Gastrocnemius medialis (tissue), 4 donors: Measurements from ENCODE around the gene HSF2BP. TPM values are rescaled to one million over a fixed set of nuclear protein-coding genes. Genes with fewer than 3 reads are reported as not detected.
"Not testable (repeated sequence)": the region's sequence is repeated elsewhere in the genome, so short reads cannot be mapped to it uniquely, and the experiment has no call there.

Experiments used
- ATAC-seq, 2 donors: fragments of 150-250 bp; one replicate each; pipeline ENCODE4 v1.9.1; 2016
- DNase-seq, 2 donors: peaks; one replicate each; pipeline ENCODE4 v3.0.0-alpha.2; 2019
- H3K27ac ChIP-seq, 4 donors: fragments of 200-600 bp; sonication (generic); 1 replicate in 1 of 4; 2 replicates in 3 of 4; pipeline ENCODE4 v1.5.1; 2016 to 2018; ENCODE audit warnings: mild to moderate bottlenecking in 2 of 4, moderate library complexity in 1 of 4
- H3K27me3 ChIP-seq, 3 donors: fragments of 200-600 bp; sonication (generic) in 2 of 3; 1 replicate in 1 of 3; 2 replicates in 2 of 3; pipeline versions ENCODE4 v1.5.1 to v1.6.0; 2016 to 2019; ENCODE audit warnings: mild to moderate bottlenecking in 1 of 3, moderate library complexity in 1 of 3
- H3K36me3 ChIP-seq, 2 donors: fragments of 200-600 bp; sonication (generic) in 1 of 2; one replicate each; pipeline ENCODE4 v1.5.1; 2017 to 2018
- H3K4me1 ChIP-seq, 2 donors: fragments of 200-600 bp; sonication (generic) in 1 of 2; one replicate each; pipeline ENCODE4 v1.5.1; 2016 to 2017; ENCODE audit warnings: mild to moderate bottlenecking in 2 of 2
- H3K4me3 ChIP-seq, 4 donors: fragments of 200-600 bp; sonication (generic) in 3 of 4; 1 replicate in 1 of 4; 2 replicates in 3 of 4; pipeline ENCODE4 v1.5.1; 2016 to 2019; ENCODE audit warnings: mild to moderate bottlenecking in 2 of 4
- H3K9me3 ChIP-seq, 3 donors: fragments of 200-600 bp; sonication (generic) in 2 of 3; 1 replicate in 1 of 3; 2 replicates in 2 of 3; pipeline ENCODE4 v1.5.1; 2016 to 2019
- POLR2A ChIP-seq, 2 donors: fragments of 450-650 bp; IDR thresholded peaks; one replicate each; pipeline ENCODE4 v1.6.1; 2017; ENCODE audit warnings: antibody characterized with exemption in 2 of 2, mild to moderate bottlenecking in 2 of 2, moderate library complexity in 2 of 2
- in situ Hi-C, 4 donors: fragments of 200-750 bp; cut with MboI; loops; one replicate each; pipeline versions ENCODE4 v1.15.0 to v1.8.0; 2017; ENCODE audit warnings: low sequenced_read_pairs in 4 of 4
- intact Hi-C: fragments of 100-400 bp; cut with DNase I; formaldehyde crosslinking; loops from one replicate; pipeline ENCODE4 v1.15.1; 2023; ENCODE audit warnings: low total_unique reads
- total RNA-seq, 4 donors: library from RNA; depleted of rRNA; stranded (reverse); fragments of >200 nt; gene quantifications; one replicate each; pipeline versions ENCODE4 v1.1.0 to v1.2.3, GENCODE V29; 2016
- TF ChIP-seq, protein P1 (sequence below), 5 experiments: fragments of 450-650 bp in 3 of 5; fragments of 200-600 bp in 2 of 5; sonication (generic) in 2 of 5; IDR thresholded peaks in 4 of 5; conservative IDR thresholded peaks in 1 of 5; 1 replicate in 4 of 5; 2 replicates in 1 of 5; pipeline ENCODE4 v1.5.1; 2016 to 2019; ENCODE audit warnings: antibody characterized with exemption in 5 of 5, mild to moderate bottlenecking in 3 of 5, moderate library complexity in 3 of 5

HSF2BP gene
- total RNA-seq, 4 donors from 2014 or later: 0.63 TPM; not detected in 3

DNA sequence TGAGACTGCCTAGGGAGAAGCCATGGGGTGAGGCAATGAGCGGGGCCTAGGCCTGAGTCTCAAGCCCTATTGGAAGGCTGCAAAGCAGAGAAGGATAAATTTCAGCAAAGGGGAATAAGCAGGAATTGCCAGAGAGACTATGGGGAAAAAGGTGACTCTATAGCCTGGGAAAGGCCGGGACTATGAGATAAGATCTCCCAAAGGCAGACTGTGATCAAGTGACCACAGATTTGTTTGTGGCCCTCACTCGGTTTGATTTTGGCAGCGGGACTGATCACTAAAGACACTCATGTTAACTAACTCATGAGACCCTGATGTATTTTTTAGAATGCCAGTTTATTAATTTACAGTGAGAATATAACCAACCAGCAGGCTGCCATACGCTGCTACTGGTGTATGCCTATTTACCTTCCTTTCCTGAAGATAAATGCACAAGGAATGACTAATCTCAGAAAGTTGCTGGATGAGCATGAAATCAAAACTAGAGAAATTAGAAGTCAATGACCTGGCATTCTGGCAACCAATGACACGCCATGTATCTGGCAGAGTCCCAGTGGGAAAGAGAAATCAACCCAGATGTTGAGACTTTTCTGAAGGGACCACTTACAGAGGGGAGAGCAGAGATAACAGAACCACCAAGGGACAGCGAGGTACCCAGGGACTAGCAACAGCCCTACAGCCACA is 4.3 kb downstream of the HSF2BP start:
- H3K4me1 ChIP-seq: peaks cover 5 to 7% of the 10 kb centered on the region in 2 donors
- TF ChIP-seq POLR2A (IDR thresholded peaks at IDR 0.05): no peak
- TF ChIP-seq, protein P1, sequence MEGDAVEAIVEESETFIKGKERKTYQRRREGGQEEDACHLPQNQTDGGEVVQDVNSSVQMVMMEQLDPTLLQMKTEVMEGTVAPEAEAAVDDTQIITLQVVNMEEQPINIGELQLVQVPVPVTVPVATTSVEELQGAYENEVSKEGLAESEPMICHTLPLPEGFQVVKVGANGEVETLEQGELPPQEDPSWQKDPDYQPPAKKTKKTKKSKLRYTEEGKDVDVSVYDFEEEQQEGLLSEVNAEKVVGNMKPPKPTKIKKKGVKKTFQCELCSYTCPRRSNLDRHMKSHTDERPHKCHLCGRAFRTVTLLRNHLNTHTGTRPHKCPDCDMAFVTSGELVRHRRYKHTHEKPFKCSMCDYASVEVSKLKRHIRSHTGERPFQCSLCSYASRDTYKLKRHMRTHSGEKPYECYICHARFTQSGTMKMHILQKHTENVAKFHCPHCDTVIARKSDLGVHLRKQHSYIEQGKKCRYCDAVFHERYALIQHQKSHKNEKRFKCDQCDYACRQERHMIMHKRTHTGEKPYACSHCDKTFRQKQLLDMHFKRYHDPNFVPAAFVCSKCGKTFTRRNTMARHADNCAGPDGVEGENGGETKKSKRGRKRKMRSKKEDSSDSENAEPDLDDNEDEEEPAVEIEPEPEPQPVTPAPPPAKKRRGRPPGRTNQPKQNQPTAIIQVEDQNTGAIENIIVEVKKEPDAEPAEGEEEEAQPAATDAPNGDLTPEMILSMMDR (IDR thresholded peaks at IDR 0.05 in 4 of 5, conservative IDR thresholded peaks at IDR 0.05 in 1 of 5): no peak
- ATAC-seq (no peak), DNase-seq (no peak)
- no peak overlapping the region for H3K27ac ChIP-seq
- H3K4me3 ChIP-seq: no peak overlapping the region
- H3K9me3 ChIP-seq: no peaks in the 10 kb centered on the region
- in situ Hi-C loops: no loop called here
- no peaks in the 10 kb centered on the region for H3K36me3 ChIP-seq
- H3K27me3 ChIP-seq: no peaks in the 10 kb centered on the region
- intact Hi-C loops: loop anchor here (5.0 kb wide), 2 partner anchors 62 to 758 kb away; partner anchors contain the start of gene PDXK

GRCh38 chr21:43653626-43654025 is 5.7 kb downstream of the HSF2BP start:
- no peak for TF ChIP-seq POLR2A (IDR thresholded peaks at IDR 0.05)
- TF ChIP-seq, protein P1 (IDR thresholded peaks at IDR 0.05 in 4 of 5, conservative IDR thresholded peaks at IDR 0.05 in 1 of 5): no peak
- no peaks in the 10 kb centered on the region for H3K36me3 ChIP-seq
- H3K27ac ChIP-seq: no peak overlapping the region
- H3K4me1 ChIP-seq: peaks cover 0 to under 1% of the 10 kb centered on the region in 2 donors
- intact Hi-C loops: loop anchor here (5.0 kb wide), 1 partner anchor 756 kb away; no protein-coding TSS in a partner anchor
- no peaks in the 10 kb centered on the region for H3K27me3 ChIP-seq
- no peak overlapping the region for H3K4me3 ChIP-seq
- H3K9me3 ChIP-seq: no peaks in the 10 kb centered on the region
- DNase-seq (no peak), ATAC-seq (no peak)
- in situ Hi-C loops: no loop called here

DNA sequence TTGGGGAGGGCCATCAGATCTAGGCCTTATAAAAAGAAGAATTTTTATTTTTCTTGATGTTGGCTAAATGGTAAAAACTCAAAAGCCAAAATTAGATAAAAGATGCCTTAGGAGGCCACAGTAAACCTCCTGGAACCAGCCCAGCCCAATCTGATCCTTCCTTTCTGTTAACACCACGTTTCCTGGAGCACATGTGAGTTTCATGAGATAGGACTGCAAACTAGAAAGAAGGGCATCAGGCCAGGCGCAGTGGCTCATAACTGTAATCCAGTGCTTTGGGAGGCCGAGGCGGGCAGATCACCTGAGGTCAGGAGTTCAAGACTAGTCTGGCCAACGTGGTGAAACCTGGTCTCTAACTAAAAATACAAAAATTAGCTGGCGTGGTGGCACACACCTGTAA is 6.7 kb downstream of the HSF2BP start:
- intact Hi-C loops: loop anchor here (5.0 kb wide), 1 partner anchor 755 kb away; no protein-coding TSS in a partner anchor
- DNase-seq: no peak
- Histone ChIP-seq H3K9me3 (no peaks in the 10 kb centered on the region), H3K27ac (no peak overlapping the region), H3K27me3 (no peaks in the 10 kb centered on the region), H3K36me3 (no peaks in the 10 kb centered on the region), H3K4me1 (no peaks in the 10 kb centered on the region), H3K4me3 (no peak overlapping the region)
- in situ Hi-C loops: no loop called here
- TF ChIP-seq, protein P1 (IDR thresholded peaks at IDR 0.05 in 4 of 5, conservative IDR thresholded peaks at IDR 0.05 in 1 of 5): no peak
- no peak for TF ChIP-seq POLR2A (IDR thresholded peaks at IDR 0.05)
- ATAC-seq: no peak

- H3K4me3 ChIP-seq, H3K36me3 ChIP-seq, H3K9me3 ChIP-seq, H3K27me3 ChIP-seq, H3K27ac ChIP-seq, in situ Hi-C loops, DNase-seq, ATAC-seq, H3K4me1 ChIP-seq: not testable (repeated sequence)
- intact Hi-C loops: loop anchor here (5.0 kb wide), 1 partner anchor 755 kb away; no protein-coding TSS in a partner anchor
Observed at GRCh38 chr21:43651926-43652325, 7.4 kb downstream of the HSF2BP start.

GRCh38 chr21:43648171-43648570 is 11.1 kb downstream of the HSF2BP start:
- Histone ChIP-seq H3K36me3 (no peaks in the 10 kb centered on the region), H3K27ac (no peak overlapping the region), H3K9me3 (no peaks in the 10 kb centered on the region), H3K4me3 (no peak overlapping the region), H3K27me3 (no peaks in the 10 kb centered on the region), H3K4me1 (peaks cover 6 to 12% of the 10 kb centered on the region in 2 donors)
- in situ Hi-C loops: no loop called here
- intact Hi-C loops: loop anchor here (5.0 kb wide), 1 partner anchor 36 kb away; no protein-coding TSS in a partner anchor
- no peak for DNase-seq
- TF ChIP-seq, protein P1 (IDR thresholded peaks at IDR 0.05 in 4 of 5, conservative IDR thresholded peaks at IDR 0.05 in 1 of 5): no peak
- no peak for TF ChIP-seq POLR2A (IDR thresholded peaks at IDR 0.05)
- no peak for ATAC-seq
